ENCODE results near the gene ADGRG3. TPM values are rescaled to one million over a fixed set of nuclear protein-coding genes. Genes with fewer than 3 reads are reported as not detected.

ADGRG3 gene
- total RNA-seq, 3 donors from 2014 or later (not counting 1 experiment from before 2014, with no cell fraction given) = 16.6 to 57.3 (median 20.7) TPM

DNA sequence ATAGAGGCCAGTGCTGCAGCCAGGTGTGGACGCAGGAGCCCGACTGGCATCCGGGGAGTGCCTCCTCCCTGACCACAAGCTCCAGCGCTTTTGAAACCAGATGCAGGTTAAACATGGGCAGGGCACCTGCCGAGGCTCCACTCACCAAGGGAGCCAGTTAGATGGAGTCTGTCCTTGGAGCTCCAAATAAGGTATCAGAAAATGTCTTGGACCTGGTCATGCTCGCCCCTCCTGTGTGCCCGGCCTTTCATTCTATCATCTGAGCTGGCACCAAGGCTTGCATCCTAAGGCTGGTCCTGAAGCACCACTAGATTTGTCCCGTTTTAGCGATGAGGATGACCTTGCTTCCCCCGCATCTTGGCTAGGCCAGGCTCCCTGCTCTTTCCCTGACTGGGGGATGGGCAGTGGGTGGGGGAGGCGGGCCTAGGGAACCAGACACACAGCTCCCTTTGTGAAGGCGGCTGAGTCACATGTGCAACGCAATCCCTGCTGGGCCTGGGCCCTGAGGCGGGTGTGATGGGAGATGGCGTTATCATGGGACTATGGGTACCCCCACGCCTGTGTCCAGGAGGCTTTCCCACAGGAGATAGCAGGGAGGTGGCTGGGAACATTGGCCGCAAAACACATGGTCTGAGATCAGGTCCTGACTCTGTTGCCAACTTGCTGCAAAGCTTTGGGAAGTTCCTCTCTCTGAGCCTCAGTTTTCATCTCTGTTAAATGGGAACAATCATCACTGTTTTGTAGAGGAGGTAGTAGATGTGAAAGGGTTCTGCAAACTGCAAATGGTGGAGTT lies 44.7 kb upstream of the ADGRG3 start:
- Mint-ChIP-seq H3K9me3 (no peaks in the 10 kb centered on the region), H3K4me1 (peaks cover 16 to 25% of the 10 kb centered on the region in 2 donors), H3K27me3 (ENCODE audit: low read depth in 2 of 2) (peaks cover 0 to 3% of the 10 kb centered on the region in 2 donors), H3K27ac (no peak overlapping the region), H3K4me3 (no peak overlapping the region), H3K36me3 (no peaks in the 10 kb centered on the region)
- TF ChIP-seq, protein P1, sequence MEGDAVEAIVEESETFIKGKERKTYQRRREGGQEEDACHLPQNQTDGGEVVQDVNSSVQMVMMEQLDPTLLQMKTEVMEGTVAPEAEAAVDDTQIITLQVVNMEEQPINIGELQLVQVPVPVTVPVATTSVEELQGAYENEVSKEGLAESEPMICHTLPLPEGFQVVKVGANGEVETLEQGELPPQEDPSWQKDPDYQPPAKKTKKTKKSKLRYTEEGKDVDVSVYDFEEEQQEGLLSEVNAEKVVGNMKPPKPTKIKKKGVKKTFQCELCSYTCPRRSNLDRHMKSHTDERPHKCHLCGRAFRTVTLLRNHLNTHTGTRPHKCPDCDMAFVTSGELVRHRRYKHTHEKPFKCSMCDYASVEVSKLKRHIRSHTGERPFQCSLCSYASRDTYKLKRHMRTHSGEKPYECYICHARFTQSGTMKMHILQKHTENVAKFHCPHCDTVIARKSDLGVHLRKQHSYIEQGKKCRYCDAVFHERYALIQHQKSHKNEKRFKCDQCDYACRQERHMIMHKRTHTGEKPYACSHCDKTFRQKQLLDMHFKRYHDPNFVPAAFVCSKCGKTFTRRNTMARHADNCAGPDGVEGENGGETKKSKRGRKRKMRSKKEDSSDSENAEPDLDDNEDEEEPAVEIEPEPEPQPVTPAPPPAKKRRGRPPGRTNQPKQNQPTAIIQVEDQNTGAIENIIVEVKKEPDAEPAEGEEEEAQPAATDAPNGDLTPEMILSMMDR (IDR thresholded peaks at IDR 0.05) = no peak
- ATAC-seq (no peak), DNase-seq (no peak)
- intact Hi-C loops (cut with micrococcal nuclease) = no loop called here
- Histone ChIP-seq H3K36me3 (ENCODE audit: control insufficient read depth, insufficient read depth, low read length) (no peaks in the 10 kb centered on the region), H3K4me3 (ENCODE audit: low read length) (no peak overlapping the region), H3K27ac (ENCODE audit: low read length) (no peak overlapping the region), H3K4me1 (ENCODE audit: control insufficient read depth, insufficient read depth, low read length) (peaks cover 14% of the 10 kb centered on the region), H3K27me3 (ENCODE audit: control insufficient read depth, insufficient read depth, low read length) (no peaks in the 10 kb centered on the region), H3K9me3 (ENCODE audit: control insufficient read depth, insufficient read depth, low read length) (no peaks in the 10 kb centered on the region)
- 94% methylated on average over 17 of the region's 17 CpGs for WGBS (ENCODE audit: insufficient coverage)

DNA sequence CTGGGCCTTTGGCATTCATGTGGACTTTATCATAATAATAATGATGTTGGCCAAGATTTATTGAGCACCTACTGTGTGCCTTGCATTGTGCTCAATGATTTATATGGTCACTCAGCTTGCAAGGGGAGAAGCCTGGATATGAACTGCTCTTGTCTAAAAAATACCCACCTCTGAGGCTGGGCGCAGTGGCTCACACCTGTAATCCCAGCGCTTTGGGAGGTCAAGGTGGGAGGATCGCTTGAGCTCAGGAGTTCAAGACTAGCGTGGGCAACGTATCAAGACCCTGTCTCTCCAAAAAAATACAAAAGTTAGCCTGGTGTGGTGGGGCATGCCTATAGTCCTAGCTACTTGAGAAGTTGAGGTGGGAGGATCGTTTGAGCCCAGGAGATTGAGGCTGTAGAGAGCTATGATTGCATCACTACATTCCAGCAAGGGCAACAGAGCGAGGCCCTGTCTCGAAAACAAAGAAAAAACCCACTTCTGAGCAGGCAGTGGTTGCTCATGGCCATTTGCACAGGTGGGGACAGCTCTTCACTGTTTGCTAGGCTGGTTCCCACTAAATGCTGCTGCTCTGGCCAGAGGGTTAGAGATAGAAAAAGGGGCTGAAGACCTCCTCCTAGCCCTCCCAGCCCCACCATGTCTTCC lies 43.9 kb upstream of the ADGRG3 start:
- H3K4me3 Mint-ChIP-seq = no peak overlapping the region
- H3K36me3 ChIP-seq (ENCODE audit: control insufficient read depth, insufficient read depth, low read length) = no peaks in the 10 kb centered on the region
- H3K27me3 ChIP-seq (ENCODE audit: control insufficient read depth, insufficient read depth, low read length) = no peaks in the 10 kb centered on the region
- no peak for ATAC-seq
- H3K36me3 Mint-ChIP-seq = no peaks in the 10 kb centered on the region
- H3K9me3 Mint-ChIP-seq = no peaks in the 10 kb centered on the region
- intact Hi-C loops (cut with micrococcal nuclease) = no loop called here
- no peak overlapping the region for H3K27ac ChIP-seq (ENCODE audit: low read length)
- H3K4me1 Mint-ChIP-seq = peaks cover 17 to 25% of the 10 kb centered on the region in 2 donors
- H3K4me1 ChIP-seq (ENCODE audit: control insufficient read depth, insufficient read depth, low read length) = peaks cover 21% of the 10 kb centered on the region
- H3K4me3 ChIP-seq (ENCODE audit: low read length) = no peak overlapping the region
- TF ChIP-seq, protein P1 (IDR thresholded peaks at IDR 0.05) = no peak
- H3K9me3 ChIP-seq (ENCODE audit: control insufficient read depth, insufficient read depth, low read length) = no peaks in the 10 kb centered on the region
- WGBS (ENCODE audit: insufficient coverage) = 93% methylated on average over 8 of the region's 8 CpGs
- peaks cover 0 to 9% of the 10 kb centered on the region in 2 donors for H3K27me3 Mint-ChIP-seq (ENCODE audit: low read depth in 2 of 2)
- DNase-seq = no peak
- no peak overlapping the region for H3K27ac Mint-ChIP-seq

DNA sequence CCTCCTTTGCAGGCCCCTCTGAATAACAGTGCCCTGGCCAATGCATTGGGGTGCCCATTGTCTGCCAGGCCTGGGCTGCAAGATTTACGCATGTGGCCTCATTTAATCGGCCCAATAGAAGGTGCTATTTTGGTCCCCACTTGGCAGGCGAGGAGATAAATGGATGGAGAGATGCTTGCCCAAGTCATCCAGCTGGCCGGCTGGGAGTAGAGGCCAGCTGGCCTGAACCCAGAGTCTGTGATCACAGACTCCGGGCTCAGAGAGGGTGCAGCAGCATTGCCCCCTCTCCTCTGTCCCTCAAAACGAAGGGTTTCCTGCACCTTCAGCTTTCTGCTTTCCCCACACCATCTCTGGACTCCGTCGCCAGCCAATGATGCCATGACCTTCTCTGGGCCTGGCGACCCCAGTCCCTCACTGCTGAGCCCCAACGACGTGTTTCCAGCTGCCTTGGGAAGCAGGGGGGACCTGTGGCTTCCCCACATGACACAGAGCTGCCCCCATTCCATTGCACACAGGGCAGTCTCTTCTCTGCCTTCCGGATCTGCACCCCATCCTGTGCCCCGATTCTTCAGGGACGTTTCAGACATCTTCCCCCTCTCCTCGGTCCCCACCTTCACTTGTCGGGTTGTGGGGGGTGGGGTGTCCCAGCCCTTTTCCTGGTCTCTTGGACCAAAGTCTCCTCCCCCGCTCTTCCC lies 43.2 kb upstream of the ADGRG3 start:
- Mint-ChIP-seq H3K4me3 (no peak overlapping the region), H3K4me1 (peaks cover 19 to 25% of the 10 kb centered on the region in 2 donors), H3K27ac (no peak overlapping the region), H3K27me3 (ENCODE audit: low read depth in 2 of 2) (peaks cover 0 to 9% of the 10 kb centered on the region in 2 donors), H3K36me3 (no peaks in the 10 kb centered on the region), H3K9me3 (no peaks in the 10 kb centered on the region)
- intact Hi-C loops (cut with micrococcal nuclease) = no loop called here
- 60% methylated on average over 16 of the region's 17 CpGs for WGBS (ENCODE audit: insufficient coverage)
- Histone ChIP-seq H3K27ac (ENCODE audit: low read length) (no peak overlapping the region), H3K9me3 (ENCODE audit: control insufficient read depth, insufficient read depth, low read length) (no peaks in the 10 kb centered on the region), H3K4me1 (ENCODE audit: control insufficient read depth, insufficient read depth, low read length) (peaks cover 29% of the 10 kb centered on the region), H3K36me3 (ENCODE audit: control insufficient read depth, insufficient read depth, low read length) (no peaks in the 10 kb centered on the region), H3K27me3 (ENCODE audit: control insufficient read depth, insufficient read depth, low read length) (no peaks in the 10 kb centered on the region), H3K4me3 (ENCODE audit: low read length) (no peak overlapping the region)
- ATAC-seq = no peak
- DNase-seq = no peak
- TF ChIP-seq, protein P1 (IDR thresholded peaks at IDR 0.05) = no peak

Data from natural killer cell (primary cell).